Activated CD4-positive, CD25-positive, alpha-beta regulatory T cell treated with anti-CD3 and anti-CD28 coated beads, Interleukin-2, amount 50 U/mL, for 72 hours (primary cell): ENCODE data around the gene OSBP2.

ENCODE experiments used
- DNase-seq: peaks from one replicate; pipeline ENCODE4 v3.0.0; 2021

Gene OSBP2

GRCh38 chr22:30884211-30885000 lies 189.7 kb downstream of the OSBP2 start:
- DNase-seq: no peak

GRCh38 chr22:30885001-30885366 lies 190.3 kb downstream of the OSBP2 start:
- no peak for DNase-seq

DNA sequence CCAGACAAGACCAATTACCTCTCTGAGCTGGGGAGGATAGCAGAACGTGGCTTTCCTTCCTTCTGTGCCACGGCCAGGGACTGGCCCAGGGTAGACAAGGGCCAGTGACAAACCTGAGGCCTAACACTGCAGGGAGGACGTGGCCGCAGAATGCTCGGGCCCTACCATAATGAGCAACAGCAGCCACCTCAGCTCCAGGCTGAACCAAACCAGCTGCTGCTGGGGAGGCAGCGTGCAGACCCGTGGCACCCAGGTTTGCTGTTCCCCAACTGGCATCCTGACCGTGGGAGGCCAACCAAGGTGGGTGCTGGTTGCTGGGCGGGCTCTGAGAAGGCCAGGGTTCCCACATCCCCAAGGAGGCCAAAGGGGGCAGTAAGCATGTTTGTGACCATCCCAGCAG lies 190.9 kb downstream of the OSBP2 start:
- DNase-seq: no peak

DNA sequence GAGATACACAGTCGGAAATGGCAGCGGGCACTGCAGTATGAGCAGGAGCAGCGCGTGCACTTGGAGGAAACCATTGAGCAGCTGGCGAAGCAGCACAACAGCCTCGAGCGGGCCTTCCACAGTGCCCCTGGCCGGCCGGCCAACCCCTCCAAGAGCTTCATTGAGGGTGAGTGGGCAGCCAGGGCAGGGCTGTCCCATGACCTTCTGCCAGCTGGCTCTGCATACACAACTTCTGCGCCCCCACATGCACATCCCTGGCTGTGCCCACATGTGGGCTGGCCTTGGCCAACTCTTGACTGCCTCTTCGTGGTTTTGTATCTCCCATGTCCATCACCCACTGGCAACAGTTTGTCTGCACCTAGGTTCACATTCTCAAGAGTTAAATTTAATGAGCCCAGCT lies 192.8 kb downstream of the OSBP2 start:
- no peak for DNase-seq

DNA sequence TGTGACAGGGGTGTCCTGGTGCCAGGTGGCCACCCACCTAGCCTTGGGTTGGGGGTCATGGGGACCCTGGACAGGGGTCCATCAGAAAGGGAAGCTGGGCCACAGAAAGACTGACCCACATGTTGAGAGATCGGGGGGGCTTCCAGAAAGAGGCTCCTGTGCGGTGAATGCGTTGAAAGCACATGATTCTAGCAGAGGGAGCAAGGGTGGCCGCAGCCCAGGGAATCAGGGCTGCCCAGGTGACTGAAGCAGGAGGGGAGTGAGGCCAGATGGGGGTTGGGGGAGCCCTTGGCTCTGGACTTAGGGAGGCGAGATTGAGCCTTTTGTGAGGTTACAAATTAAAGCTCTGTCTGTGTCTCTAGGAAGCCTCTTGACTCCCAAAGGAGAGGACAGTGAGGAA lies 193.2 kb downstream of the OSBP2 start:
- no peak for DNase-seq

- peak; percentile 27 for DNase-seq
Observed at GRCh38 chr22:30889268-30889995, 194.8 kb downstream of the OSBP2 start.

DNA sequence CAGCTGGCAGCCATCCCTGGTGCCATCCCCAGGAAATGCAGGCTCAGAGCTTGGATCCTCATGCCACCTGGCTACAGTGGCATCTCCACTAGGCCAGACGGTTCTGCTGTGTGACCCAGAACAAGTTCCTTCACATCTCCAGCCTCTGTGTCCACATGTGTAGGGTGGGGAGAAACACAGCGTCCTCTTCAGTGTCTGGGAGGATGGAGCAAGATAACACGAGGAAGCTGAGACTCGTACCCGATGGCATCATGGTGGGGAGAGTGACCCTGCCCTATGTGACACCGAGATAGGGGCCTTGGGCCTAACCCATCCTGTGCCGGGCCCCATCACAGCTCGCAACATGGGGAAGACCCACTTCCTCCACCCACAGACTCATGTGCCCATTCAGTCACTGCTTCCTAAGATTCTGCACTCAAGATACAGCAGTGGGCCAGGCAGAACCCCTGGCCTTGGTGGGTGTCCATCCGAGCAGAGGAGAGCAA lies 195.4 kb downstream of the OSBP2 start:
- peak; percentile 17 for DNase-seq

DNA sequence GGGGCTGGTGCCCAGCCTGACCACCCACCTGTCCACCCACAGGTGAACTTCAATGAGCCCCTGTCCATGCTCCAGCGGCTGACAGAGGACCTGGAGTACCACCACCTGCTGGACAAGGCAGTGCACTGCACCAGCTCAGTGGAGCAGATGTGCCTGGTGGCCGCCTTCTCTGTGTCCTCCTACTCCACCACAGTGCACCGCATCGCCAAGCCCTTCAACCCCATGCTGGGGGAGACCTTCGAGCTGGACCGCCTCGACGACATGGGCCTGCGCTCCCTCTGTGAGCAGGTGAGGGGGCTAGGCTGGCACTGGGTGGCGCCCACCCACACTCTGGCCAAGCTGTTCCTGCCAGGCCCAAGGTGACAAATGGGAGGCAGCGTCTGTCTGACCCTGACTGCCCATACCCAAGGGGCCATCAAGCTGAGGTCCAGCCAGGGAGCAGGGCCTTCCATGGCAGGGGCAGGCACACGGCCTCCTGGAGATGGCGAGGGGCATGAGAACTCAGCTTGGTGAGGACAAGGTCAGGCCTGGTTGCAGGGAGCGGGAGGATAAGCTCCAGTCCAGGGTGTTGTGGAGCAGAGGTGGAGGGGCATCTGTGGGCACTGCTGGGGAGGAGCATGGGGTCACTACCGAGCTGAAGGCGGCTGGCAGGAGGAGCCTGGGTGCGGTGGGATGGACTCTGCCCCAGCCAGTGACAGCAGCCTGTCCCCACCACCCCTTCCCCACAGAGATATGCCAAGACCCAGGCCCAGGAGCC lies 196.2 kb downstream of the OSBP2 start:
- peak; percentile 40 for DNase-seq

GRCh38 chr22:30891443-30891755 lies 196.7 kb downstream of the OSBP2 start:
- DNase-seq: no peak

DNA sequence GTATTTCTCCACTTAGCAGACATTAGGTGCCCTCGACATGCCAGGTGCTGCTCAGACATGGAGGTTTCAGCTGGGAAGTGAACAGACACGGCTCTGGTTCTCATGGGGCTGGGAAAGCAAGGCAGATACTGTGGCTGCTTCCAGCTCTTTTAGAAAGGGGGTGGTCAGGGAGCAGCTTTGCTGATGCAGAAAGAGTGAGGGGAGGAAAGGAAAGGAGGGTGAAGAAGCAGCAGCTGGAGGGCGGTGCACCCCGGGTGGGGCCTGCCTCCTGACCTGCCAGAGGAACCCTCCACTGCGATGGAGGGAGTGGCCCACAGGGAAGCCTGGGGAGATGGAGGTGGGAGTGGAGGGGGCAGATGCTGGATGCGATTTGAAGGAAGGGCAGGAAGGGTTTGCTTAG lies 197.1 kb downstream of the OSBP2 start:
- peak; percentile 25 for DNase-seq

- no peak for DNase-seq
Observed at GRCh38 chr22:30892286-30892685, 197.6 kb downstream of the OSBP2 start.

- peak; percentile 24 for DNase-seq
Observed at GRCh38 chr22:30892731-30893221, 198.1 kb downstream of the OSBP2 start.

DNA sequence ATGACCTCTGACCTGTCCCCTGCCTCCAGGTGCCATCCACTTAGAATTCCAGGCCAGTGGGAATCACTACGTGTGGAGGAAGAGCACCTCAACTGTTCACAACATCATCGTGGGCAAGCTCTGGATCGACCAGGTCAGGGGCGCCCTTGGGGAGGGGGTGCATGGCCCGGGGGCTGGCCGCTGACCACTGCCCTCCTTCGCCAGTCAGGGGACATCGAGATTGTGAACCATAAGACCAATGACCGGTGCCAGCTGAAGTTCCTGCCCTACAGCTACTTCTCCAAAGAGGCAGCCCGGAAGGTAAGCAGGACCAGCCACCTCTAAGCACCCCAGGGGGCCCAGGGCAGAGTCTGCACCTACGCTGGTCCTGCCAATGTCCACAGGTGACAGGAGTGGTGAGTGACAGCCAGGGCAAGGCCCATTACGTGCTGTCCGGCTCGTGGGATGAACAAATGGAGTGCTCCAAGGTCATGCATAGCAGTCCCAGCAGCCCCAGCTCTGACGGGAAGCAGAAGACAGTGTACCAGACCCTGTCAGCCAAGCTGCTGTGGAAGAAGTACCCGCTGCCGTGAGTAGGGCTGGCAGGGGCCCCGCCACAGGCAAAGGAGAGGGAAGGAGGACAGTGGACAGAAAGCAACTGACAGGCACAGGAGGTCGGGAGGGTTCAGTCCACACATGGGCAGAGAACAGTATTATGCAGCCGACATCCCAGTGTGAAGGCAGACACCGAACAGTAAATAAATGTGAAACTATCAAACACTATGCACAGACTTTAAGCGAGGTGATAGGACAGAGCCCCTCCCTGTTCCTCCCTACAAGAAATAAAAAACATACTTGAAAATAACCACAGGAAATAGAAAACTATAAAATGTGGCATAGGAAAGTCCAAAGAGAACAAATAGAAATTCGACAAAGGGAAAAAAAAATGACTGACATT lies 199.0 kb downstream of the OSBP2 start:
- no peak for DNase-seq

DNA sequence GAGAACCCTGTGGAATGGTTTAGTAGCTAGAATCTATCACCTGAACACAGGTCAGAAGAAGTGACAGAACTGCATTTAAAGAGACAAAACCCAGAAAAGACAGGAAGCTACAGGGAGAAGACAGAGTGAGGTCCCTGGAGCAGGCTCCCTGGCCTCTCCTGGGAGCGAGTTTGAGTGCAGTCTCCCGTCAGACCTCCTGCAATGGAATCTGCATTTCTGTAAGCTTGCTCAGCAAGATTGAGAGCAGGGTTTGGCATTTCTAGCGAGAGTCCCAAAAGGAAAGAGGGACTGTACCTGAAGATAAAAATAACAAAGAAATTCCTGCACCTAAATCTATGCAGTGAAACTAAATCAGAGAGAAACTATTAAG lies 199.7 kb downstream of the OSBP2 start:
- no peak for DNase-seq

DNA sequence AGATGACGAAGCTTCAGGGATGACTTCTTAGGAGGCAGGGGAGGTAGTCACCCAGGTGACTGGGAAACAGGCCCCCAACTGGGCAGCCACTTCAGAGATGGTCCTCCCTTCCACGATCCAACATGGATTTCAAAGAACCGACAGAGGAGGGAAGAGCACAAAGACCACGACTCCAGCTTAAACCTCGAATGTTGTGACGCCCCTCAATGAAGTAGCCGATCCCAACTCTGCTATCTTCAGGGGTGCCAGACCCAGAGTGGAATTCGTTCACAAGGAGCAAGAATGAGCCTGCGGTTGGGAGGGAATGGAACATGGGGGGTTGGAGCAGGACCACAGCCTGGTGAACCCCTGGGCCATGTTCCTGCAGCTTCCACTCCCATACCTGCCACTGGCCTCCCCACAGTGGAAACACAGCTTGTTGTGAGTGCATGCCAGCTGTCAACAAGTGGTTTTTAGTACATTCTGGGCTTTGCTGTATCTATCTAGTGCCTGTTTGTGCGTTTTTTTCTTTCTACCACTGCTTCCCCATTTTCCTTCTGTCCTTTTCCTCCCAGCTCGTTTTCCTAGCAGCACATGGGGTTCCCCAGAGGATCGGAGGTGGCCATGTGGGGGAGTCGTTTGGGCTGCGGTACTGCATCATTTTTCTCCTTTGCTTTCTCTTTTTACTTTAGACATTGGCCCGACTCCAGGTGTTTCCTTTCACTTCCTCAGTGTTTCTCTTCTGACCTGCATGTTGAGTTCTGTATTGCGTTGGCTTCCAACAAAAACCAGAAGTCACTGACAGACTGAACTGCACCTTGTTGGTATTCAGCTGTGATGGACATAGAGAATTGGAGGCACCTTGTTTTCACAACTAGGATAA lies 208.1 kb downstream of the OSBP2 start:
- DNase-seq: no peak

- DNase-seq: no peak
Observed at GRCh38 chr22:30903876-30904460, 209.3 kb downstream of the OSBP2 start.

GRCh38 chr22:30905696-30906341 lies 211.1 kb downstream of the OSBP2 start:
- no peak for DNase-seq

GRCh38 chr22:30906411-30906810 lies 211.7 kb downstream of the OSBP2 start:
- DNase-seq: no peak

DNA sequence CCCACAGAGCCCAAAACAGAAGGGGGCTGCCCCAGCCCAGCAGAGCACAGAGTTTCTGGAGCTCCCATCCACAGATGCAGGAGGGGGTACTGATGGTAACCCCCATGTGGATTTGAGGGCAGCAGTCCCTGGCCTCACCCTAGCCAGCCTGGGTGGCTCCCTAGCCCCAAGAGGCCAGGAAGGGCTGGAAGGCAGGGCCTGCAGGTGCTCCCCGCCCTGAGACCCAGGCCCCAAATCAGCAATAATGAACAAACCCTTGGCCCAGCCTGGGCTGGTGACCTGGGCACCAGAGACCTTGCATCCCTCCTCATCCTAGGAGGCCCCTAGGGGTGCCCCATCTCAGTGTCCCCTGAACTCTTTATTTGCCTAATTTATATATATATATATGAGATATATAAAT lies 212.3 kb downstream of the OSBP2 start:
- no peak for DNase-seq

DNA sequence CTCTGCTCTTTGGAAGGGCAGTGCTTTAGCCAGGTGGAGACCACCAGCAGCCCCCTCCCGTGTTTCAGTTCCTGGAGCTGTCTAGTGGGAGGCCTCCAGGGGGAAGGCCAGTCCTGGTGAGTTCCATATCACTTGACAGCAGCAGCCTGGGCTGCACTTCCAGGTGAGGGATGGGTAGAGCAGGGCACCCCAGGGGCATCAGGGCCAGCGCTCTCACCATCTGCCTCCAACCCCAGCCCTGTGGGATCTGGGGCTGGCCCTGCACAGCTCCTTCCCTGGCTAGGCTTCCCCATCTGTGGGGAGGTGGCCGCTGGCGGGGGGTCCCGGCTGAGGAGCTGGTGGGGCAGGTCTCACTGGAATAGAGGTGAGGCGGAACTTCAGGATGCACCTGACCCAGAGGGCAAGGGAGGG lies 213.4 kb downstream of the OSBP2 start:
- no peak for DNase-seq

GRCh38 chr22:30909306-30909705 lies 214.6 kb downstream of the OSBP2 start:
- DNase-seq: no peak
